Skeletal muscle tissue (tissue), 4 donors: ENCODE measurements around the gene FBXL20. TPM values are rescaled to one million over a fixed set of nuclear protein-coding genes. Genes with fewer than 3 reads are reported as not detected.
"Not testable (repeated sequence)": the region's sequence is repeated elsewhere in the genome, so short reads cannot be mapped to it uniquely, and the experiment has no call there.

Experiments
- H3K27ac ChIP-seq: one replicate; pipeline ENCODE4 v1.7.0; 2013; ENCODE audit warnings: mild to moderate bottlenecking, low read depth, low read length, inconsistent platforms
- H3K27me3 ChIP-seq, 3 donors: one replicate each; pipeline ENCODE4 v1.7.0; 2013; ENCODE audit warnings: low read length in 3 of 3; ENCODE audit not compliant: control insufficient read depth in 3 of 3, insufficient read depth in 3 of 3
- H3K36me3 ChIP-seq, 3 donors: one replicate each; pipeline ENCODE4 v1.7.0; 2013; ENCODE audit warnings: low read length in 3 of 3; ENCODE audit not compliant: control insufficient read depth in 3 of 3, insufficient read depth in 3 of 3
- H3K4me1 ChIP-seq, 3 donors: one replicate each; pipeline ENCODE4 v1.7.0; 2013; ENCODE audit warnings: low read length in 3 of 3, mild to moderate bottlenecking in 3 of 3; ENCODE audit not compliant: control insufficient read depth in 3 of 3, insufficient read depth in 3 of 3
- H3K4me3 ChIP-seq, 3 donors: one replicate each; pipeline ENCODE4 v1.7.0; 2013; ENCODE audit warnings: low read length in 3 of 3
- H3K9ac ChIP-seq, 3 donors: one replicate each; pipeline ENCODE4 v1.7.0; 2013; ENCODE audit warnings: low read length in 3 of 3, mild to moderate bottlenecking in 3 of 3, moderate library complexity in 2 of 3, low read depth in 1 of 3
- H3K9me3 ChIP-seq, 3 donors: one replicate each; pipeline ENCODE4 v1.7.0; 2013; ENCODE audit warnings: low read length in 3 of 3; ENCODE audit not compliant: control insufficient read depth in 3 of 3
- total RNA-seq: library from RNA; depleted of rRNA; stranded (reverse); fragments of >200 nt; gene quantifications from one replicate; pipeline ENCODE4 v1.2.3, GENCODE V29; 2014
- donor health status: Osteomylitis.

Gene FBXL20
- total RNA-seq, 1 donor from 2014 or later = 6.3 TPM

GRCh38 chr17:39337649-39338048 is 63.8 kb downstream of the FBXL20 start:
- H3K27ac ChIP-seq, H3K4me1 ChIP-seq, H3K4me3 ChIP-seq, H3K9ac ChIP-seq, H3K27me3 ChIP-seq, H3K9me3 ChIP-seq, H3K36me3 ChIP-seq: not testable (repeated sequence)

GRCh38 chr17:39335704-39336223 is 65.7 kb downstream of the FBXL20 start:
- H3K9me3 ChIP-seq = no peaks in the 10 kb centered on the region
- no peaks in the 10 kb centered on the region for H3K27me3 ChIP-seq
- no peak overlapping the region for H3K9ac ChIP-seq
- H3K4me3 ChIP-seq = no peak overlapping the region
- peaks cover 4 to 7% (median 5%) of the 10 kb centered on the region in 3 donors for H3K4me1 ChIP-seq
- peaks cover 0 to 2% (median 0%) of the 10 kb centered on the region in 3 donors for H3K36me3 ChIP-seq
- H3K27ac ChIP-seq = no peak overlapping the region

DNA sequence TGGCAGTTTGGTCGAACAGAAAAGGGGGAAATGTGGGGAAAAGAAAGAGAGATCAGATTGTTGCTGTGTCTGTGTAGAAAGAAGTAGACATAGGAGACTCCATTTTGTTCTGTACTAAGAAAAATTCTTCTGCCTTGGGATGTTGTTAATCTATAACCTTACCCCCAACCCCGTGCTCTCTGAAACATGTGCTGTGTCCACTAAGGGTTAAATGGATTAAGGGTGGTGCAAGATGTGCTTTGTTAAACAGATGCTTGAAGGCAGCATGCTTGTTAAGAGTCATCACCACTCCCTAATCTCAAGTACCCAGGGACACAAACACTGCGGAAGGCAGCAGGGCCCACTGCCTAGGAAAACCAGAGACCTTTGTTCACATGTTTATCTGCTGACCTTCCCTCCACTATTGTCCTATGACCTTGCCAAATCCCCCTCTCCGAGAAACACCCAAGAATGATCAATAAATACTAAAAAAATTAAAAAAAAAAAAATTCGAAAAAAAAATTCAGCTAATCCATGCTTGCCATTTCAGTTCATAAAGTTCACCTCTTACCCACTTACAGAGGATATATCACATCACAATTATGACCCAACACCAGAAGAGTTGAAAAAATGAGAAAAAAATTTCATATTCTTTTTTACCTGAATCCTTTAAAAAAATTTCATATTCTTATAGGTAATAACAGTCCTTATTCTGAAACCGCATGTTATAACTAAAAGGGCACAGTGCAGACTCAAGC is 67.2 kb downstream of the FBXL20 start:
- H3K9me3 ChIP-seq, H3K4me1 ChIP-seq, H3K36me3 ChIP-seq, H3K4me3 ChIP-seq, H3K9ac ChIP-seq, H3K27me3 ChIP-seq, H3K27ac ChIP-seq: not testable (repeated sequence)

DNA sequence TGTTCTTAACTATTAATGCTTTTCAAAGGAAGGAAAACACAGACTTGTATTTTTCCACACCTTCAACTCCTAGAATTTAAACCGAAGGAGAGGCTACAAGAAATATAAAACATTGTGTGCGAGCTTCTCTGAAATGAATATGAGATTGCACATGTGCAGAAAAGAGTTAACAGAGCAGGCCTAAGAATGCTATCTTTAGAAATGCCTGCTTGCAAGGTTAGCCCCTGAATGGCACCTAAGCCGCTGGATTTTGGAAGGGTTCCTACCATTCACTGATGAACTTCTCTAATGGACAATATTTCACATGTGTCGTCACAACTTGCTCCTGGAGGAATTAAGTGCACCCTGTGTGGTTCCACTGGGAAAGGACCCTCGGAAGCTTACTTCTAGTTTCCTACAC is 69.3 kb downstream of the FBXL20 start:
- Histone ChIP-seq H3K9me3 (no peaks in the 10 kb centered on the region), H3K9ac (peak overlapping the region in 1 of 3 donors; percentile 54), H3K4me3 (no peak overlapping the region), H3K36me3 (peaks cover 0 to 2% (median 0%) of the 10 kb centered on the region in 3 donors), H3K27ac (no peak overlapping the region), H3K27me3 (no peaks in the 10 kb centered on the region), H3K4me1 (peaks cover 4 to 7% (median 5%) of the 10 kb centered on the region in 3 donors)

DNA sequence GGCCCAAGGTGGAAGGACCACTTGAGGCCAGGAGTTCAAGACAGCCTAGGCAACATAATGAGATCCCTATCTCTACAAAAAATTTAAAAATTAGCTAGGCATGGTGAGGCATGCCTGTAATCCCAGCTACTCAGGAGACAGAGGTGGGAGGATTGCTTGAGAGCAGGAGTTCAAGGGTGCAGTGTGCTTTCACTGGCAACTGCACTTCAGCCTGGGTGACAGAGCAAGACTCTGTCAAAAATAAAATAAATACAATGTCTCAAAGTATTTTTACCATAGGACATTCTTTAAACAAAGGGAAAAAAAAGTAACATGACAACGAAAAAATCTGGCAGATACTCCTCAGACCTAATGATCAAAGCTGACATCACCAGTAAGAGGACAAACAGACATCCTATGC is 72.6 kb downstream of the FBXL20 start:
- Histone ChIP-seq H3K36me3 (no peaks in the 10 kb centered on the region), H3K4me1 (peaks cover 4 to 7% (median 5%) of the 10 kb centered on the region in 3 donors), H3K9ac (no peak overlapping the region), H3K27me3 (no peaks in the 10 kb centered on the region), H3K9me3 (no peaks in the 10 kb centered on the region), H3K27ac (no peak overlapping the region), H3K4me3 (no peak overlapping the region)

GRCh38 chr17:39327109-39327508 is 74.3 kb downstream of the FBXL20 start:
- H3K4me3 ChIP-seq = no peak overlapping the region
- no peak overlapping the region for H3K9ac ChIP-seq
- H3K36me3 ChIP-seq = no peaks in the 10 kb centered on the region
- H3K27me3 ChIP-seq = no peaks in the 10 kb centered on the region
- peaks cover 3 to 5% (median 4%) of the 10 kb centered on the region in 3 donors for H3K4me1 ChIP-seq
- no peak overlapping the region for H3K27ac ChIP-seq
- H3K9me3 ChIP-seq = no peaks in the 10 kb centered on the region

DNA sequence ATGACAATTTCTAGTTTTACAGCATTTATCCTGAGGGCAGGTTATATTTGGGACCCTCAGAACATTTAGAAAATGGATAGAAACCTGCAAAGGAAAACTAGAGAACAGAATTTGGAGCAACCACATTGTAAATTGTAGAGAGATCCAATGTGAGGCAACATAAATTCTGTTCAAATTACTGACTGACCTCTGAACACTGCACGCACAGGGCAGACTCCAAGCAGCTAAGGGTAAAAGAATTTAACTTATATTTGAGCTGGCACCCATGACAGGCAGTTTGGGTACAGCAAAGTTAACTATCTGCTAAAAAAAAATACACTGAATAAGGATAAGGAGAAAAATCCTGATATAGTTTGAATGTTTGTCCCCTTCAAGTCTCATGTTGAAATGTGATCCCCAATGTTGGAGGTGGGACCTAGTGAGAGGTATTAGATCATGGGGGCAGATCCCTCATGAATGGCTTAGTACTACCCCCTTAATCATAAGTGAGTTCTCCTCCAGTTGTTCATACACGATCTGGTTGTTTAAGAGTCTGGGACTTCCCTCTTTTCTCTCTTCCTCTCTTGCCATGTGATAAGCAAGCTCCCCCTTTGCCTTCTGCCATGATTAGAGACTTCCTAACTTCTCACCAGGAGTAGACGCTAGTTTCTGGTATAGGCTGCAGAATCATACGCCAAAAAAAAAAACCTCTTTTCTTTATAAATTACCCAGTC is 75.7 kb downstream of the FBXL20 start:
- Histone ChIP-seq H3K9me3 (no peaks in the 10 kb centered on the region), H3K27me3 (no peaks in the 10 kb centered on the region), H3K36me3 (no peaks in the 10 kb centered on the region), H3K4me3 (no peak overlapping the region), H3K4me1 (no peaks in the 10 kb centered on the region), H3K9ac (no peak overlapping the region), H3K27ac (no peak overlapping the region)

GRCh38 chr17:39318636-39319035 is 82.8 kb downstream of the FBXL20 start:
- H3K9me3 ChIP-seq = no peaks in the 10 kb centered on the region
- no peaks in the 10 kb centered on the region for H3K27me3 ChIP-seq
- no peak overlapping the region for H3K9ac ChIP-seq
- H3K4me1 ChIP-seq = no peaks in the 10 kb centered on the region
- peaks cover 0 to 2% (median 0%) of the 10 kb centered on the region in 3 donors for H3K36me3 ChIP-seq
- H3K4me3 ChIP-seq = no peak overlapping the region
- no peak overlapping the region for H3K27ac ChIP-seq

DNA sequence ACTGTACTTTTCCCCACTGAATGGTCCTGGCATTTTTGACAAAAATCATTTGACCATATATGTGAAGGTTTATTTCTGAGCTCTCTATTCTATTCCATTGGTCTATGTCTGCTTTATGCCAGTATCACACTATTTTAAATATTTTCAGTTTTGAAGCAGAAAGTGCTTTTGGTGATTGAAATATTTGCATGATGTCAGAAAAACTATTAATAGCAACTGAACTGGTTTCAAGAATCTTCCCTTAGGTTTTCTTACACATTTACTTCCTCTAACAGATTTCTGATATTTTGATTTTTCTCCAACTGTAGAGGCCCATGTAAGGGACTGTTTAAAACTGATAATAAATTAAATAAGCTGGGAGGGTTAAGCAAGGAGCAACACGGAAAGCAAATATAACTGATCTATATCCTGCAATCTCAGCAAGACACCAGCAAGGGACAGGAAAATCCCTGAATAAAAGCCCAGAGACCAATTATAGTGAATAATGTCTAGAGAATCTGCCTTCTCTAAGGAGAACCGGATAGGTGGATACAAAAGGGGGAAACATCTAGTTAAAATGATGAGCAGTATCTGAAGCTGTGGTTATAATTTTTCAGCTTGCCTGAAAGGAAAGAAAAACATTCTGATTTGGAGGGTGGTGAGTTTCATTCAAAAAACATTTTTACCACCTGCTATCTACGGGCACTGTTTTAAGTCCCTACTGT is 94.8 kb downstream of the FBXL20 start:
- H3K9ac ChIP-seq = no peak overlapping the region
- no peaks in the 10 kb centered on the region for H3K27me3 ChIP-seq
- H3K9me3 ChIP-seq = no peaks in the 10 kb centered on the region
- peaks cover 0 to 9% (median 5%) of the 10 kb centered on the region in 3 donors for H3K36me3 ChIP-seq
- no peak overlapping the region for H3K4me3 ChIP-seq
- H3K4me1 ChIP-seq = peaks cover 0 to 3% (median 0%) of the 10 kb centered on the region in 3 donors
- no peak overlapping the region for H3K27ac ChIP-seq
